NCI-H748 (cell line): ENCODE measurements around the gene LMO7.
"Not testable (repeated sequence)": the region's sequence is repeated elsewhere in the genome, so short reads cannot be mapped to it uniquely, and the experiment has no call there.

Experiments
- DNase-seq: peaks from one replicate; lab custom pipeline; 2025; ENCODE audit not compliant: unreplicated experiment; lab: John Stamatoyannopoulos, UW

Gene LMO7

DNA sequence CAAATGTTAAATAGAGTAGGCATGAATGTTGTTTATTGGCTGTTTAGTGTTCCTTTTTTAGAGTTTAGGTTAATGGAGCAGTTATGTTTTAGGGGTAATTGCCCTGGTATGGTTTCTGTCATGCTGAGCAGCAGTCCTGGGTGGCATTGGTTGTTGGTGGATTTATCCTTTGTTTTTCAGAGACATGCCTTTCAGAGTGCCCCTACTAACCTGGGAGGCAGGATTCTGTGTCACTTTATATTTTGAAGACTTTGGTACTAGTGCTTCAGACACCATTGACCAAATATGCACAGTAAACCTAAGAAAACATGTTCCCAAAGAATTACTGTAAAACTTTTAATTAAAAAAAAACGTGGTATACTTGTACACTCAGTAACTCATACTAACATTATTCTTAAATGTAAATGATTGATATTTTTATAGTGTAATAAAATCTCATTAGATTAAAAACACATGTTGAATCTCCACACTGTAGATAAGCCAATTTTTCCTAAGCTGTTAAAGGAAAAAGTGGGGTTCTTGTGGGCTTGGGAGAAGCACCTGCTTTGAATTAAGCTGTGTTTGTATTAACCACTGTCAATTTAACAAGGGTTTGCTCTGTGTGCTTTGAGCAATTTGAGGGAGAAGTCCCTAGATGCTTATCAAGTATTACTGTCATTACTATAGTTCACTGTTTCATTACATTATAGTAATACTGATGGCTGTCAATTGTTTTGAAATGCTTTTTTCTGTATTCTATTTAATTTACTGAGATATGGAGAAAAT, 133.2 kb downstream of the LMO7 start:
- DNase-seq = peak; percentile 4

- no peak for DNase-seq
These were observed 134.0 kb downstream of the LMO7 start for GRCh38 chr13:75770164-75770563.

- no peak for DNase-seq
These were observed 134.5 kb downstream of the LMO7 start for GRCh38 chr13:75770592-75771011.

- no peak for DNase-seq
These were observed 135.1 kb downstream of the LMO7 start for GRCh38 chr13:75771226-75771625.

DNA sequence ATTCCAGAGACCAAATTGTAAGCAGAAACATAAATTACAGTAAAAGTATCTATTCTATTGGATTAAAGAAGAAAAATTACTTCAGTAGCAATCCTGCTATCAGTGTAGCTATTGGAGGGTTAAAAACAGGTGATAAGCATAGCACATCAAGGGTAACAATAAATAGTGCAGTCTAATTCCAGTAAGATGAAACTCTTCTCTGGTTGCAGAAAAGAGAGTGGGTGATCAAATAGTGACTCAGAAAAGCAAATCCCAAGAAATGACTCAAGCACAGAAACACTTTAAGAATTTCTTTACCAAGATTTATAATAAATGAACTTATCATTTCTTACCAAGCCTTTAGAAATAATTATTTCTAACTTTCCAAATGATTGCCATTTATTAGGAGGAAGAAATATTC, 135.7 kb downstream of the LMO7 start:
- no peak for DNase-seq

- no peak for DNase-seq
These were observed 138.0 kb downstream of the LMO7 start for GRCh38 chr13:75774176-75774575.

GRCh38 chr13:75776550-75776949, 140.4 kb downstream of the LMO7 start:
- no peak for DNase-seq

DNA sequence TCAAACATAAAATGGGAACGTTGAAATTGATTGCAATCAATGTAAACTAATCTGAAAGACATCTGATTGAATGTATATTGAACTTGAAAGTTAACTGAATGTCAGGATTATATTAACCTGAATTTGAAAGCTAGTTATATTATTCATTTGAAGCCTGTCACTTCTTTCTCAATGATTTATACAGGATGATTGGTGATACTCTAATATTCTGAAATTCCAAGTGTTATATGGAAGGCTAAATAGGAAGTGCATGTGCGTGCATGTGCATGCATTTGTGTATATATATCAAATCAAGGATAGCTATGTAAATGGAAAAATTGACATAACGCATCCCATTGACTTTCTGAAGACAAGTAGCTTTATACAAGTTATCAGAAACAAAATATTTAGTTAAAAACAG, 143.3 kb downstream of the LMO7 start:
- no peak for DNase-seq

- not testable (repeated sequence) for DNase-seq
These were observed 144.0 kb downstream of the LMO7 start for GRCh38 chr13:75780103-75780502.

DNA sequence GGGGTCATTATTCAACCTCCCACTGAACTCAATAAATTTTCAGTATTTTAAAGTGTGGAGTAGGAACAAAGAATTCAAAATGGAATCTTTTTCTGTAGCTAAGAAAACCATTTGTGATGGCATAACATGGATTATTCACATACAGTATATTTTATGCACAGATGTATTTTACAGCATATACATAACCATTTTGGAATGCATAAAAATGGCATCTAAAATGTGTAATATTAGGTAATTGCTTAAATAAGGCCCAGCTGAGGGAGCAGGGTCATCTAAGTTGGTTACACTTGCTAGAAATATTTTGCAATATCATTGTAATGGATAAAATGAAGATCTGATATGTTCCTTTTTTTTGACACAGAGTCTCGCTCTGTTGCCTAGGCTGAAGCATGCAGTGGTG, 146.9 kb downstream of the LMO7 start:
- no peak for DNase-seq

DNA sequence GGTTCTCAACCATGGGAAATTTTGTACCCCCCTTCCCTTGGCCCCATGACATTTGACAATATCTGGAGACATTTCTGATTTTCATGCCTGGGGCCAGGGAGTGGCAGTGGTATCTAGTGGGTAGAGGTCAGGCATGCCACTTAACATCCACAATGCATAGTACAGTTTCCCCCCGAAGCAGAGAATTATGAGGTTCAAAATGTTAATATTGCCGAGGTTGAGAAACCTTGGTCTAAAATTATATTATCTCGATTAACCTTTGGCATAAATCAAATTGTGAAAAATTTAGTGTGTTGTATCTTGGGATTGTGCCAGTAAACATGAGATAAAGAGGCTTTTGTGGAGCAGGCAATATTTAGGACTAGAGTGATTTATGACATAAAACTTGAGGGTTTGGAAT, 147.9 kb downstream of the LMO7 start:
- DNase-seq = no peak

GRCh38 chr13:75785130-75785529, 149.0 kb downstream of the LMO7 start:
- DNase-seq = no peak

GRCh38 chr13:75787249-75787928, 151.3 kb downstream of the LMO7 start:
- no peak for DNase-seq

- no peak for DNase-seq
These were observed 152.4 kb downstream of the LMO7 start for GRCh38 chr13:75788481-75788981.

GRCh38 chr13:75789451-75790197, 153.5 kb downstream of the LMO7 start:
- DNase-seq = no peak

GRCh38 chr13:75790198-75790970, 154.3 kb downstream of the LMO7 start:
- DNase-seq = peak; percentile 6

- DNase-seq = no peak
These were observed 156.5 kb downstream of the LMO7 start for GRCh38 chr13:75792526-75793187.

DNA sequence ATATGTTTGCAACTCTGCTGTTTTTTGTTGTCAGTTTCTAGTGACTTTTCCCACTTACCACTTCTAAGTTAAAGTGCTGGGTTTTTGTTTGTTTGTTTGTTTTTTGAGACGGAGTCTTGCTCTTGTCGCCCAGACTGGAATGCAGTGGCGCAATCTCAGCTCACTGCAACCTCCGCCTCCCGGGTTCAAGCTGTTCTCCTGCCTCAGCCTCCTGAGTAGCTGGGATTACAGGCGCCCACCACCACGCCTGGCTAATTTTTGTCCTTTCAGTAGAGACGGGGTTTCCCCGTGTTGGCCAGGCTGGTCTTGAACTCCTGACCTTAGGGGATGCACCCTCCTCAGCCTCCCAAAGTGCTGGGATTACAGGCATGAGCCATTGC, 157.0 kb downstream of the LMO7 start:
- DNase-seq = not testable (repeated sequence)

- DNase-seq = no peak
These were observed 158.5 kb downstream of the LMO7 start for GRCh38 chr13:75794663-75795062.

- no peak for DNase-seq
These were observed 159.1 kb downstream of the LMO7 start for GRCh38 chr13:75795274-75795673.
